ENCODE results near the gene ADAD2.

ADAD2 gene

GRCh38 chr16:84186685-84187437, 4.1 kb upstream of the ADAD2 start, which contains the start of gene TAF1C:
Gene TAF1C, minus strand, starts transcription at chr16:84187057. Its CDS starts 2,069 bp downstream, at chr16:84184988.
- Mint-ChIP-seq H3K9me3 (no peaks in the 10 kb centered on the region), H3K36me3 (ENCODE audit: low read depth) (peaks cover 23% of the 10 kb centered on the region), H3K27ac (peak within 1 kb of the TSS; percentile 63 to 77 (median 71)), H3K4me3 (peak within 1 kb of the TSS; percentile 96 to 98 (median 96)), H3K4me1 (peaks cover 8% of the 10 kb centered on the region), H3K27me3 (ENCODE audit: low read depth) (no peaks in the 10 kb centered on the region)
- TF ChIP-seq, protein P1, sequence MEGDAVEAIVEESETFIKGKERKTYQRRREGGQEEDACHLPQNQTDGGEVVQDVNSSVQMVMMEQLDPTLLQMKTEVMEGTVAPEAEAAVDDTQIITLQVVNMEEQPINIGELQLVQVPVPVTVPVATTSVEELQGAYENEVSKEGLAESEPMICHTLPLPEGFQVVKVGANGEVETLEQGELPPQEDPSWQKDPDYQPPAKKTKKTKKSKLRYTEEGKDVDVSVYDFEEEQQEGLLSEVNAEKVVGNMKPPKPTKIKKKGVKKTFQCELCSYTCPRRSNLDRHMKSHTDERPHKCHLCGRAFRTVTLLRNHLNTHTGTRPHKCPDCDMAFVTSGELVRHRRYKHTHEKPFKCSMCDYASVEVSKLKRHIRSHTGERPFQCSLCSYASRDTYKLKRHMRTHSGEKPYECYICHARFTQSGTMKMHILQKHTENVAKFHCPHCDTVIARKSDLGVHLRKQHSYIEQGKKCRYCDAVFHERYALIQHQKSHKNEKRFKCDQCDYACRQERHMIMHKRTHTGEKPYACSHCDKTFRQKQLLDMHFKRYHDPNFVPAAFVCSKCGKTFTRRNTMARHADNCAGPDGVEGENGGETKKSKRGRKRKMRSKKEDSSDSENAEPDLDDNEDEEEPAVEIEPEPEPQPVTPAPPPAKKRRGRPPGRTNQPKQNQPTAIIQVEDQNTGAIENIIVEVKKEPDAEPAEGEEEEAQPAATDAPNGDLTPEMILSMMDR (IDR thresholded peaks at IDR 0.05; ENCODE audit: unreplicated experiment in 3 of 3), result peak; percentile 95 to 99 (median 99)

GRCh38 chr16:84191466-84191865, 509 bp downstream of the ADAD2 start:
- no peak overlapping the region for H3K27ac Mint-ChIP-seq
- no peaks in the 10 kb centered on the region for H3K4me1 Mint-ChIP-seq
- no peak overlapping the region for H3K4me3 Mint-ChIP-seq
- no peaks in the 10 kb centered on the region for H3K9me3 Mint-ChIP-seq
- H3K27me3 Mint-ChIP-seq (ENCODE audit: low read depth), result peaks cover 8% of the 10 kb centered on the region
- TF ChIP-seq, protein P1 (IDR thresholded peaks at IDR 0.05; ENCODE audit: unreplicated experiment in 3 of 3), result no peak
- no peaks in the 10 kb centered on the region for H3K36me3 Mint-ChIP-seq (ENCODE audit: low read depth)

DNA sequence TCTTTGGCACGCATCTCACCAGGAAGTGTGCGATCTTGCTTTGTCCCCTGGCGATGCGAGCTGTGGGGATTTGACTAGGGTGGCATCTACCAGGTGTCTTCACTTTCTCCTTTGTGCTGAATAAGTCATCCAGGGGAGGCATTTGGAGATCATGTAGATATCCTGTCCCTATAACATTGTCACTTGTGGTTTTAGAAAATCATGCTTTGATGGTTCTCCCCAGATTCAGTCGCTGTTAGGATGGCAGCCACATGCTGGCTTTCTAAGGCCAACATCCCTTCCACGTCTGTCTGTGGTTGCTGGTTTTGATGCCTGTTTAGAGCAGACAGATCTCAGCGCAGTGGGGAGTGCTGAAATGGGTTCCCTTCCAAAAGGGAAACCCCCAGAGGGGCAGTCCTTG, 2.5 kb downstream of the ADAD2 start:
- H3K27ac Mint-ChIP-seq, result no peak overlapping the region
- TF ChIP-seq, protein P1 (IDR thresholded peaks at IDR 0.05; ENCODE audit: unreplicated experiment in 3 of 3), result no peak
- H3K4me1 Mint-ChIP-seq, result no peaks in the 10 kb centered on the region
- H3K36me3 Mint-ChIP-seq (ENCODE audit: low read depth), result no peaks in the 10 kb centered on the region
- no peak overlapping the region for H3K4me3 Mint-ChIP-seq
- H3K9me3 Mint-ChIP-seq, result no peaks in the 10 kb centered on the region
- H3K27me3 Mint-ChIP-seq (ENCODE audit: low read depth), result peaks cover 12% of the 10 kb centered on the region

DNA sequence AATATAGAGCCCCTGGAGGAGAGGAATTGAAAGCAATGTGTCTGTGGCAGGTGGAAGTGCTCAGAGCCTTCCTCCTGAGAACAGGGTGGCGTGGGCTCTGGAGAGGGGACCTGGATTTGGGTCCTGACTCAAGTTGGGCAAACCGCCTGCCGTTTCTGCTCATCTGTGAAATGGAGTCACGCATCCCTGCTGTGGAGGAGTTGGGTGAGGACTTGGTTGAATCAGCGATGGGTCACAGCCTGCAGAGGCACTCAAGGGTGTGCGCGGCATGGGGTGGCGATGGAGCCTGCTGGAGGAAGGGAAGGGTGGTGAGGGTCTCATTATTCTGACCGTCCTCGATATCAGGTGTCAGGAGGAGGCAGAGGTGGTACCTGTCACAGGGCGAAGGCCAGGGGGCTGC, 3.1 kb downstream of the ADAD2 start:
- Mint-ChIP-seq H3K4me3 (no peak overlapping the region), H3K4me1 (no peaks in the 10 kb centered on the region), H3K27me3 (ENCODE audit: low read depth) (peaks cover 13% of the 10 kb centered on the region), H3K36me3 (ENCODE audit: low read depth) (no peaks in the 10 kb centered on the region), H3K27ac (no peak overlapping the region), H3K9me3 (no peaks in the 10 kb centered on the region)
- TF ChIP-seq, protein P1 (IDR thresholded peaks at IDR 0.05; ENCODE audit: unreplicated experiment in 3 of 3), result no peak

DNA sequence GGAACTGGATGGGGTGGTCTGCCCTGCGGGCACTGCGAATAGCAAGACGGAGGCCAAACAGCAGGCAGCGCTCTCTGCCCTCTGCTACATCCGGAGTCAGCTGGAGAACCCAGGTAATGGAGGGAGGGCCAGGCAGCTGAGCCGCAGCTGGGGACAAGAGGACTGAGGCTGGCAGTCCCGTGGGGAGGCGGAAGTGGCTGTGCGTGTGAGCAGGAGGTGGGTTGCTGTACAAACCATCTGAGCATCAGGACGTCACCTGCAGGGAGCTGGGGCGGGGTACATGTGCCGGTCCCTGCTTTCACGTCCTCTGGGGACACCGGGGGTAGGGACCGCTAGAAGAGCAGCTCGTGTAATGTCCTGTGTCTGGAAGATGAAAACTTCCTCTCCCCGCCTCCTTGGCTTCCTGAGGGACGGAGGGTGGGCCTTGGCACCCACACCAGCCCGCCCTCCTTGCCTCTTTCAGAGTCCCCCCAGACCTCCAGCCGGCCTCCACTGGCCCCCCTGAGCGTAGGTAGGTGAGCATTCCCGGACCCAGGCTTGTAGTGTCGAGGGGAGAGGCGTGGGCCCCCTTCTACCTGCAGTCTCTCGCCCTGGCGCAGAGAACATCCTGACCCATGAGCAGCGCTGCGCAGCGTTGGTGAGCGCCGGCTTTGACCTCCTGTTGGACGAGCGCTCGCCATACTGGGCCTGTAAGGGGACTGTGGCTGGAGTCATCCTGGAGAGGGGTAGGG, 3.7 kb downstream of the ADAD2 start:
- Mint-ChIP-seq H3K9me3 (no peaks in the 10 kb centered on the region), H3K27ac (no peak overlapping the region), H3K4me3 (no peak overlapping the region), H3K36me3 (ENCODE audit: low read depth) (no peaks in the 10 kb centered on the region), H3K4me1 (no peaks in the 10 kb centered on the region), H3K27me3 (ENCODE audit: low read depth) (peaks cover 16% of the 10 kb centered on the region)
- TF ChIP-seq, protein P1 (IDR thresholded peaks at IDR 0.05; ENCODE audit: unreplicated experiment in 3 of 3), result no peak

Data from nephron (organoid).